Body of pancreas (tissue), 4 donors: ENCODE results near the gene TLK2.
"Not testable (repeated sequence)": the region's sequence is repeated elsewhere in the genome, so short reads cannot be mapped to it uniquely, and the experiment has no call there.

ENCODE experiments used
- CTCF ChIP-seq, 7 experiments: fragments of 450-650 bp in 4 of 7; fragments of 200-600 bp in 3 of 7; sonication (generic) in 3 of 7; IDR thresholded peaks; one replicate each; pipeline ENCODE4 v1.5.1; 2016 to 2019; ENCODE audit warnings: antibody characterized with exemption in 7 of 7
- POLR2A ChIP-seq, 3 donors: fragments of 450-650 bp; IDR thresholded peaks; one replicate each; pipeline ENCODE4 v1.6.1; 2016; ENCODE audit warnings: antibody characterized with exemption in 3 of 3, mild to moderate bottlenecking in 2 of 3

GRCh38 chr17:62453041-62453440 is 25.6 kb upstream of the TLK2 start:
- not testable (repeated sequence) for TF ChIP-seq CTCF, POLR2A (IDR thresholded peaks at IDR 0.05)
